HG03097 (cell line): ENCODE measurements around the gene ONECUT3.

Experiments
- ATAC-seq: cut with Tn5 transposase; IDR thresholded peaks from one replicate; pipeline ENCODE4 v1.9.1; 2021; ENCODE audit not compliant: unreplicated experiment, low FRiP score

The ONECUT3 gene

DNA sequence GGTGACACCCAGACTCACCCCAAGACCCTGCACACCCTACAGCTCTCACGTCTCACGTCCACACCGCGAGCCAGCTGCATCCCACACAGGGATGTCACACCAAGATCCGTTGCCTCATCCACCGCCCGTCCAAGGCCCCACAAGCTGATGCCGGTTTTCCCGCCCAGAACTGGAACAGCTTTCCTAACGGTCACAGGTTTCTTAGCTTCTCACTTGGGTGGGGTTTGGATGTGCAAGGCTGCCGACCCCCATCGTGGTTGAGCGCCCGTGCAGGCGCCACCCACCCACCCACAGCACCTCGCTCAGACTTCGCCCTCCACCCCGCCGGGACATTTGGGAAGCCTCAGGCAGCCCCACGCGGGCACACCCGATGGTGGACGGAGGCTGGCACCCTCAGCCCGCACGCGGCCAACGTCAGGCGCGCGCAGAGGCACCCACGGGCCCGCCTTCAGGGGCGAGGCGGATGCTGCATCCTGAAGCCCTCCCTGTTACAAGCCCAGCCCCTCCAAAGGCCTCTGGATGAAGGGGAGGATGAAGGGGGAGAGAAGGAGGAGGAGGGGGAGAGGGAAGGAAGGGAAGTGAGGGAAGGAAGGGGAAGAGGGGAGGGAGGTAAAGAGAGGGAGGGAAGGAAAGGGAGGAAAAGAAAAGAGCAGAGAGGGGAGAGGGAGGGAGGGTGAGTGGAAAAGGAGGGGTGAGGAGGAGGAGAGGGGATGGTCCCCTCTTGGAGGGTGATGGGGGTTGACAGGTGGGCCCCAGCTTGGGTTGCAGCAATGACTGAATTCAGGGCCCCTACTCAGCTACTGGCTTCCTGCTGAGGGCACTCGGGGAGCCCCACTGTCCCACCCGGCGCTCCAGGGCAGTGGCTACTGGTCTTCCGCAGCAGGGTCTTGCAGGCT, 12.8 kb downstream of the ONECUT3 start:
- no peak for ATAC-seq

- ATAC-seq, result no peak
These were observed 13.6 kb downstream of the ONECUT3 start for GRCh38 chr19:1766800-1767352.

GRCh38 chr19:1767464-1767933, 14.2 kb downstream of the ONECUT3 start:
- ATAC-seq, result no peak

- no peak for ATAC-seq
These were observed 14.9 kb downstream of the ONECUT3 start for GRCh38 chr19:1768248-1768647.

DNA sequence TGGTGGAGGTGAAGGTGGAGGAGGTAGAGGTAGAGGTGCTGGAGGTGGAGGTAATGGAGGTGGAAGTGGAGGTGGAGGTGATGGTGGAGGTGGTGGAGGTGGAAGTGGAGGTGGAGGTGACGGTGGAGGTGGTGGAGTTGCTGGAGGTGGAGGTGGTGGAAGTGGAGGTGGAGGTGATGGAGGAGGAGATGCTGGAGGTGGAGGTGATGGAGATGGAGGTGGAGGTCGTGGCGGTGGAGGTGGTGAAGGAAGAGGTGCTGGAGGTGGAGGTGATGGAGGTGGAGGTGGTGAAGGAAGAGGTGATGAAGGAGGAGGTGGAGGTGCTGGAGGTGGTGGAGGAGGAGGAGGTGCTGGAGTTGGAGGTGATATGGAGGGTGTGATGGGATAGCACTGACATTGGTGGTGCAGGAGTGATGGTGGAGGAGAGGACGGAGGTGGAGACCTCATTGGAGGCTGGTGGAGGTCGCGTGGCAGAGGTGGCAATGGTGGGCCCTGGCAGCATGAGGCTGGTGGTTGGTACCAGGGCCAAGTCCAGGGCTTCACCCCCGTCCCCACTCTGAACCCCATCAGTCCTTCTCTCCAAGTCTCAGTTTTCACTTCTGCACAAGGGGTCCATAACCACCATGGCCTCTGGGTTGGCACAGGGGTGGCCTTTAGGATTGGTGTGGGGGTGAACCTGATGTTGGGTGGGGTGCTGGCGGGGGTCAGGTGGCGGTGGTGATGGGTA, 15.8 kb downstream of the ONECUT3 start:
- no peak for ATAC-seq

GRCh38 chr19:1769645-1769985, 16.3 kb downstream of the ONECUT3 start:
- ATAC-seq, result no peak

DNA sequence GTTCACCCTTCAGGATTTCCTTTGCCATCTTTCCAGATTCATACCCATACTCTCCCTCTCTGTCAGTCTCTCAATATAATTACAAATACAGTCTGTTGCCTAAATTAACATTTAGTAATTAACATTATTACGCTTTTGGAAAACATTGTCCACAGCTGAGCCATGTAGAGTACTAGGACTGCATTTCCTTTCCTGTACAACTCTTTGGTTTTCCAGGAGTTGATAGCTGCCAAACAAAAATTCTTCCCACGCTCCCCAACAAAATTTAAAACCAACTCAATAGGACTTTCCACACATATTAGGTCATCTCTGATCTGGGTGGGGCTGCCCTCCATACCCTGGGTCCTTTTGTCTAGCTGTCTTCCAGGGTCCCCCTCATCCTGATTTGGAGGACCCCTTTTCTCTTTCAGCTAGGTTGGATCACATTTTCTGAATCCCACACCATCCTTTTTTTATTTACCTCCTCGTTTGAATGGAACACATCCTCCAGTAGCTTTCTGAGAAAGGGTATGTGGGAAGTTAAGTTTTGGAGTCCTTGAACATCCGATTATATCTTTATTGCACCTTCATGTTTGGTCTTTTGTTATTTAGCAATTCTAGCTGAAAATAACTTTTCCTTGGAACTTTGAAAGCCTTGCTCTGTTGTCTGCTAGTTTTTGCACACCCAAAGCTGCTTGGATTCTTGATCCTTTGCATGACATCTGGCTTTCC, 17.7 kb downstream of the ONECUT3 start:
- no peak for ATAC-seq

DNA sequence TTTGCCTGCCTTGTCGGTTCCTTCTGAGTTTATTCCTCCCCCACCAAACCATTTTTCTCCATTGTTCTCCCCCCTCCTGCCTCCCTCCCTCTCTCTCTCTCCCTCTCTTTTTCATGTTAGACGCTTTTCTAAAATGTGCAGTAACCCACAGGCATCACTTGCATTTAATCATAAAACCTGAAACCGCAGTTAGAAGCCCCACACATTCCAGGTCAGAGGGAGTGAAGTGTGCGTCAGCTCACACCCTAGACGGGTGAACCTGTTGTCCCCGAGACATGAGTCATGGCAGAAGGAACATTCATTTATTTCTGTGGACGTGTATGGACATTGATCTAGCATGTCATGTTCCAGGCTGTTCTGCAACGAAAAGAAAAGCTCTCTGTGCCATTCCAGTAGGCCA, 19.9 kb downstream of the ONECUT3 start:
- no peak for ATAC-seq

DNA sequence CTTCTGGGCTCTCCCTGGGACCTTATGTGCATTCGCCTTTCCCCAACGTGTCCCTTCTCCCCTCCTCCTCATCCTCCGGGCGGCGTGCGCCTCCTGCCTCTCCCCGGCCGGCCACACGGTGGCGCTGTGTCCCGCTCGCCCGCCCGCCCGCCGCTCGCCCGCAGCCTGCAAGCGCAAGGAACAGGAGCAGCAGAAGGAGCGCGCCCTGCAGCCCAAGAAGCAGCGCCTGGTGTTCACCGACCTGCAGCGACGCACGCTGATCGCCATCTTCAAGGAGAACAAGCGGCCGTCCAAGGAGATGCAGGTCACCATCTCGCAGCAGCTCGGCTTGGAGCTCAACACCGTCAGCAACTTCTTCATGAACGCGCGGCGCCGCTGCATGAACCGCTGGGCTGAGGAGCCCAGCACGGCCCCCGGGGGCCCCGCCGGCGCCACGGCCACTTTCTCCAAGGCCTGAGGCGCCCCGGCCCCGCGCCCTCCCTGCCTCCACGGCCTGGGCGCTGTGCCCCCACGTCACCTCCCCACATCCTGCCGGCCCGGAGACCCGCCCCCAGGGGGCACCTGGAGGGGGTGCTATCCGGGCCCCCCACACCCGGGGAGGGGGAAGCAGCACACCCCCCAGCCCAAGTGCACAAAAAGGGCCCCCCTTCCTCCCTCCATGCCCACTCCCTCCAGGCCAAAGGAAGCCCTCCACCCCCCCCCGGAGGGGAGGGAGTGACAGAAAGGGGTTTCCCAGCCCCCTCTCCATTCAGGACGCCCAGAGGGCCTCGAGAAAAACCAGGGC, 21.9 kb downstream of the ONECUT3 start:
- ATAC-seq, result no peak

DNA sequence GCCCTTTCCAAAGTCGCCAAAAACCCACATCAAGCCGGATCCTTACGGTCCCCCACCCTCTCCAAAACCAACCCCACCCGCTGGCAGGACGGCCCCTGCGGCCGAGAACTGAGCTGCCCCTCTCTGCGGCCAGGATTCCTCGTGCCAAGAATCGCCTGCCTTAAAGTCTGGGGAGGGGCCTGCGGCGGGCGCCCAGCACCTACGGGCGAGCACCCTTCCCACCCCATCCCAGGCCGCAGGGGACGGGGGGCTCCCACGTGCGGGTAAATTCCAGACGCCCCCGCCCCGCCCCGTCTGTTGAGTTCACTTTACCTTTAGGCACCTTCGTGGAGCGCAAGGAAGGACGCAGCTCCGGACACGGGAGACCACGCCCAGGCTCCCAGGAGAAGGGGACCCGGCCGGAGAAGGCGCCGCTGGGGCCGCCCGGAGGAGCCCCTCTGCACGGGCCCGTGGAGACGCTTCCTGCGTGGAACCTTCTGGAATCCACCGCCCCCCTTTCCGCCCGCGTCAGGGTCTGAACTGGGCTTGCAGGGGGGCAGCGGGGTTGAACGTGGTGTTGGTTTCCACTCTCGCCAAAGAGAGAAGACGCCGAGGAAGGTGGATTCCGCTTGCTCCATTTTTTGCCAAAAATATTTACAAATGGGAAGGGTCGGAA, 22.8 kb downstream of the ONECUT3 start:
- no peak for ATAC-seq

DNA sequence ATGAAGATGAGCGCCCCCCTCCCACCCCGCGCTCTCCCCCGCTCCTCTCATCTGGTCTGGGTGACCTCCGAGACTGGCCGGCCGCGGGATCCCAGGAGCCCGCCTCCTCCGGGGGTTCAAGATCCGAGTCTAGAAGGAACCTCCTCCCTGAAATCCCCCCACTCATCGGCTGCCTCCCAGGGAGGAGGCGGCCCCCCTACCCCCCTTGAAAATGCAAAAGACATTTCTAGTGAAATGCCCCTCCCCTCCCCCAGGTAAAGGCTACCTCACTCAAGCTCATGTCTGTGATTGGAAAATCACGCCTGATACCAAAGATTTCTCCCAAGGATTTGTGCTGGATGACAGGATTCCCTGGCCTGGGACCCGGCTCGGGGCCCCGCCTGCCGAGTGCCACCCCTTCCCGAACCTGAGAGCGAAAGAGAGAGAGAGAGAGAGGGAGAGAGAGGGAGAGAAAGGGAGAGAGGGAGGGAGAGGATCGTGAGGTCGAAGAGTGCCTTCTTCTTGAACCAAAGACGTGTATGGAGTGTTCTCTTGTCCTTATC, 23.4 kb downstream of the ONECUT3 start:
- ATAC-seq, result no peak

GRCh38 chr19:1777149-1777548, 23.8 kb downstream of the ONECUT3 start:
- ATAC-seq, result no peak

GRCh38 chr19:1779574-1779973, 26.3 kb downstream of the ONECUT3 start:
- ATAC-seq, result no peak

DNA sequence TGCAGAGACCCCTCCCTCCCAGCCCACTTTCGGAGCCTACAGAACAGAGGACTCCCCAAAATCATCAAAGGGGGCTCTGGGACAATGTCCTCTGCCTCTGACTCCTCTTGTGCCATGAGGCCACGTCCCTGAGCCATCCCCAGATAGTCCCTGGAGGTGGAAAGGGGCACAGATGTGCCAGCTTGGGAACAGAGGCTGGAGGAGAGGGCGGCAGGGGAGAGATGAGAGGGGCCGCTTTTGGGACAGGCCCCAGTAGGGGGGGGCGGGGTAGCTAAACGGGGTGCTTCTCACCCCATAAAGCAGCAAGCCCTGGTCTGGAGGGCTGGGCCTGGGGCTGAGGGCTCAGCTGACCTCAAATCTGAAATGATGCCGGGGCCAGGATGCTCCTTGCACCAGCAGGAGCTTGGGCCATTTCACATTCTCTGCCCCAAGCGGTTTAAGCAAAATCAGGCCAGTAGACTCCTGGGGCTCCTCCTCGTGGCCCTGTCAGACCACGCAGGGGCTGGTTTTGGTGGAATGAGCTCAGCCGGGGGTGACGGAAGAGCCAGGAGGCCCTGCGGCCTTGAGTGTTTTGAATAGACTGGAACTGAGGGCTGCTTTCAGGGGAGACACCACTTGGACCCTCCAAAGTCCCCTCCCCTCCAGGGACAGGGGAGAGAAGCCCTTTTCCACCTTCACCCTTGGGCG, 27.1 kb downstream of the ONECUT3 start:
- no peak for ATAC-seq

DNA sequence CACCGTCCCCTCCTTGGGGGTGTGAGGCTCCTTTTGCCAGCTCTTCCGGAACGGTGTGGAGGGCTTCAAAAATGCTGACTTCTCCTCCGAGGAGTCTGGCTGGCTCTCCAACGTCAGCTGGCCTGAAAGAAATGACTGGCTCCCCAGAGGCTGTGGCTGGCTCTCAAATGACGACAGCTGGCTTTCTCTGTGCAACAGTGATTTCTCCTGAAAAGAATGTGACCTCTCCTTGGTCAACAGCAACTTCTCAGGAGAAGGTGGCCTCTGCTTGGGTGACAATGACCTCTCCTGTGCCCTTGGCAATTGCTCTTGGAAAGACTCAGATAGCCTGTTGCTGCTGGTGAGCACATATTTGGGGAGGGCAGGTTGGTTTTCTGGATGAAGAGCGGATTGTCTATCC, 29.2 kb downstream of the ONECUT3 start:
- ATAC-seq, result no peak

- no peak for ATAC-seq
These were observed 30.0 kb downstream of the ONECUT3 start for GRCh38 chr19:1783354-1783753.

- ATAC-seq, result no peak
These were observed 30.6 kb downstream of the ONECUT3 start for GRCh38 chr19:1783874-1784273.

DNA sequence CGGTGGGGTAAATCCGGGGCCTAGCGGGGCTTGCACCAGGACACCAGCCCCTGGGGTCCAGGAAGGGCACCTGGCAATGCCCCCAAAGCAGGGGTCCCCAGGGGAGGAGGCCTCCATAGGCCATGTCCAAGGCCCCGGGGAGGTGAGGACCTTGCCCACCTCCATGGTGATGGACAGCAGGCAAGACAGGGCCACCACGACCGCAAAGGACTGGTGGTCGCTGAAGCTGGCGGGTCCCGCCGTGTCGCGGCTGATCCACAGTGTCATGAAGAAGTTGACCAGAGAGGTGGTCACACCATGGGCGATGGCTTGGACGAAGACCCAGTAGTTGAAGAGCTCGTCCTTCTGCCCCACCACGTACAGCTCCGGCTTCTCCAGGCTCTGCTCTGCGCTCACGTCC, 32.0 kb downstream of the ONECUT3 start:
- ATAC-seq, result no peak

- ATAC-seq, result no peak
These were observed 33.4 kb downstream of the ONECUT3 start for GRCh38 chr19:1786668-1787067.
